Endodermal cell (in vitro differentiated cells): ENCODE results near the gene KCNQ2. TPM values are rescaled to one million over a fixed set of nuclear protein-coding genes. Genes with fewer than 3 reads are reported as not detected.

Experiments used
- DNase-seq: peaks from one replicate; pipeline ENCODE4 v3.0.0-alpha.2; 2017
- H3K27ac ChIP-seq: 2 replicates; pipeline ENCODE4 v1.5.1; 2013; ENCODE audit warnings: mild to moderate bottlenecking, low read depth, low read length, moderate library complexity
- H3K27me3 ChIP-seq: 2 replicates; pipeline ENCODE4 v1.6.1; 2013; ENCODE audit warnings: mild to moderate bottlenecking, low read length, moderate library complexity; ENCODE audit not compliant: insufficient read depth, control insufficient read depth, poor library complexity, severe bottlenecking
- H3K36me3 ChIP-seq: 2 replicates; pipeline ENCODE4 v1.7.0; 2013; ENCODE audit warnings: mild to moderate bottlenecking, low read length, moderate library complexity; ENCODE audit not compliant: control insufficient read depth, insufficient read depth
- H3K4me1 ChIP-seq: one replicate; pipeline ENCODE4 v1.7.0; 2013; ENCODE audit warnings: low read length; ENCODE audit not compliant: control insufficient read depth, insufficient read depth
- H3K4me3 ChIP-seq: 2 replicates; pipeline ENCODE4 v1.5.1; 2013; ENCODE audit warnings: mild to moderate bottlenecking, low read length, moderate library complexity
- H3K9ac ChIP-seq: 2 replicates; pipeline ENCODE4 v1.6.1; 2013; ENCODE audit warnings: mild to moderate bottlenecking, low read length, moderate library complexity; ENCODE audit not compliant: poor library complexity, severe bottlenecking; ENCODE audit errors: extremely low read depth
- H3K9me3 ChIP-seq: 2 replicates; pipeline ENCODE4 v1.6.1; 2013; ENCODE audit warnings: mild to moderate bottlenecking, low read length, moderate library complexity; ENCODE audit not compliant: control insufficient read depth
- H3K27ac Mint-ChIP-seq: 2 replicates; pipeline ENCODE4 v1.8.0; 2020; ENCODE audit warnings: mixed read lengths
- H3K27me3 Mint-ChIP-seq: 2 replicates; pipeline ENCODE4 v1.8.0; 2021; ENCODE audit warnings: mild to moderate bottlenecking, mixed read lengths; ENCODE audit not compliant: insufficient read depth
- H3K36me3 Mint-ChIP-seq: 2 replicates; pipeline ENCODE4 v1.8.0; 2020; ENCODE audit warnings: low read depth, mixed read lengths
- H3K4me1 Mint-ChIP-seq: 2 replicates; pipeline ENCODE4 v1.8.0; 2020; ENCODE audit warnings: mixed read lengths
- H3K4me3 Mint-ChIP-seq: 2 replicates; pipeline ENCODE4 v1.8.0; 2020; ENCODE audit warnings: mild to moderate bottlenecking, moderate library complexity, mixed read lengths
- H3K9me3 Mint-ChIP-seq: 2 replicates; pipeline ENCODE4 v1.8.0; 2020; ENCODE audit warnings: mild to moderate bottlenecking, mixed read lengths
- CTCF ChIP-seq: fragments of 200-600 bp; sonication (generic); conservative IDR thresholded peaks from 2 replicates; pipeline ENCODE4 v1.5.0; 2021; ENCODE audit warnings: antibody characterized with exemption, mild to moderate bottlenecking
- WGBS, 2 experiments: methylation state at CpG; one replicate each; pipeline versions ENCODE4 v1.1.5 to v1.1.7; 2013; ENCODE audit warnings: missing lambda C conversion rate in 2 of 2, mixed read lengths in 1 of 2; ENCODE audit not compliant: insufficient coverage in 1 of 2, insufficient read length in 1 of 2; 5-methylcytosine and 5-hydroxymethylcytosine counted together
- total RNA-seq, 2 donors: library from RNA; stranded (reverse); fragmentation: NEBNext Ultra II Directional in 1 of 2; extraction: Animal tissue kit (Norgen Biotek cat#: 25700) in 1 of 2; gene quantifications; 2 replicates in 1 of 2; 3 replicates in 1 of 2; pipeline ENCODE4 v1.2.1, GENCODE V29; 2021

Gene KCNQ2
- total RNA-seq, 2 donors from 2014 or later = 36.4 to 62.8 TPM

GRCh38 chr20:63487116-63487764, 14.8 kb upstream of the KCNQ2 start:
- H3K9me3 ChIP-seq = no peaks in the 10 kb centered on the region
- Mint-ChIP-seq H3K27me3 (peaks cover 33% of the 10 kb centered on the region), H3K27ac (no peak overlapping the region), H3K9me3 (peaks cover 2% of the 10 kb centered on the region), H3K36me3 (peaks cover 2% of the 10 kb centered on the region), H3K4me3 (peak overlapping the region; percentile 28), H3K4me1 (no peaks in the 10 kb centered on the region)
- H3K4me3 ChIP-seq = no peak overlapping the region
- H3K9ac ChIP-seq = no peak overlapping the region
- no peak for TF ChIP-seq CTCF
- no peaks in the 10 kb centered on the region for H3K4me1 ChIP-seq
- H3K27me3 ChIP-seq = peaks cover 28% of the 10 kb centered on the region
- H3K27ac ChIP-seq = no peak overlapping the region
- no peaks in the 10 kb centered on the region for H3K36me3 ChIP-seq
- peak; percentile 57 for DNase-seq
- 67 to 69% methylated on average over 4 to 14 of the region's 14 CpGs for WGBS, 2 experiments

GRCh38 chr20:63486300-63486855, 13.9 kb upstream of the KCNQ2 start:
- no peak overlapping the region for H3K4me3 Mint-ChIP-seq
- WGBS, 2 experiments = 86 to 92% methylated on average over 12 to 16 of the region's 17 CpGs
- no peak overlapping the region for H3K27ac Mint-ChIP-seq

GRCh38 chr20:63484651-63485403, 12.4 kb upstream of the KCNQ2 start:
- Histone ChIP-seq H3K36me3 (no peaks in the 10 kb centered on the region), H3K27ac (no peak overlapping the region), H3K27me3 (peaks cover 26% of the 10 kb centered on the region), H3K4me3 (no peak overlapping the region), H3K9ac (no peak overlapping the region), H3K9me3 (no peaks in the 10 kb centered on the region), H3K4me1 (no peaks in the 10 kb centered on the region)
- H3K27me3 Mint-ChIP-seq = peaks cover 26% of the 10 kb centered on the region
- no peak for DNase-seq
- H3K9me3 Mint-ChIP-seq = peaks cover 2% of the 10 kb centered on the region
- 63 to 80% methylated on average over 1 to 18 of the region's 18 CpGs for WGBS, 2 experiments
- no peaks in the 10 kb centered on the region for H3K36me3 Mint-ChIP-seq
- TF ChIP-seq CTCF = no peak
- no peaks in the 10 kb centered on the region for H3K4me1 Mint-ChIP-seq
- no peak overlapping the region for H3K4me3 Mint-ChIP-seq
- no peak overlapping the region for H3K27ac Mint-ChIP-seq

More at GRCh38 chr20:63486300-63486855, 13.9 kb upstream of the KCNQ2 start:
- H3K9ac ChIP-seq = no peak overlapping the region
- H3K36me3 ChIP-seq = no peaks in the 10 kb centered on the region
- no peaks in the 10 kb centered on the region for H3K36me3 Mint-ChIP-seq
- H3K4me3 ChIP-seq = no peak overlapping the region
- no peak for DNase-seq
- H3K9me3 Mint-ChIP-seq = peaks cover 2% of the 10 kb centered on the region
- H3K27me3 Mint-ChIP-seq = peaks cover 33% of the 10 kb centered on the region
- no peaks in the 10 kb centered on the region for H3K4me1 ChIP-seq
- no peak overlapping the region for H3K27ac ChIP-seq
- no peaks in the 10 kb centered on the region for H3K9me3 ChIP-seq
- TF ChIP-seq CTCF = no peak
- H3K4me1 Mint-ChIP-seq = no peaks in the 10 kb centered on the region
- peaks cover 28% of the 10 kb centered on the region for H3K27me3 ChIP-seq
